Right cardiac atrium (tissue), 5 donors: ENCODE measurements around the gene CABP1. TPM values are rescaled to one million over a fixed set of nuclear protein-coding genes. Genes with fewer than 3 reads are reported as not detected.
A peak's percentile ranks its signal among the peaks of the same experiment; 100 is the strongest.

Experiments used
- ATAC-seq, 2 donors: fragments of 200-7000 bp; cut with Tn5 transposase; one replicate each; pipeline versions ENCODE4 v1.8.0 to v1.9.1; 2020; ENCODE audit warnings: moderate library complexity in 2 of 2, mild to moderate bottlenecking in 1 of 2
- DNase-seq, 3 donors: peaks; one replicate each; pipeline ENCODE4 v3.0.0-alpha.2; 2020
- H3K27ac ChIP-seq: one replicate; pipeline ENCODE4 v1.5.1; 2013; ENCODE audit warnings: mild to moderate bottlenecking, low read length, control low read depth, moderate library complexity
- H3K27me3 ChIP-seq: one replicate; pipeline ENCODE4 v1.6.1; 2013; ENCODE audit not compliant: control insufficient read depth, insufficient read depth
- H3K4me1 ChIP-seq: one replicate; pipeline ENCODE4 v1.6.1; 2013; ENCODE audit warnings: low read length; ENCODE audit not compliant: control insufficient read depth, insufficient read depth
- H3K4me3 ChIP-seq: one replicate; pipeline ENCODE4 v1.5.1; 2013; ENCODE audit warnings: low read length, control low read depth
- H3K9me3 ChIP-seq: one replicate; pipeline ENCODE4 v1.6.1; 2013; ENCODE audit warnings: low read length; ENCODE audit not compliant: control insufficient read depth
- WGBS: extraction: QIAGEN DNeasy Blood & Tissue Kit; methylation state at CpG from one replicate; pipeline ENCODE4 v1.1.7; 2013; 5-methylcytosine and 5-hydroxymethylcytosine counted together
- intact Hi-C, 4 donors: fragments of 100-400 bp; cut with DNase I; formaldehyde crosslinking; loops; one replicate each; pipeline versions ENCODE4 v1.11.0 to v1.14.0; 2022 to 2023
- polyA plus RNA-seq: library from polyadenylated mRNA; stranded (reverse); fragments of 200-250 nt; gene quantifications from one replicate; pipeline ENCODE4 v1.2.3, GENCODE V29; 2013
- total RNA-seq, 4 donors: library from RNA; stranded (reverse); fragmentation: NEBNext Ultra II Directional; extraction: Animal tissue kit (Norgen Biotek cat#: 25700); gene quantifications; one replicate each; pipeline ENCODE4 v1.2.1, GENCODE V29; 2021
- donor health status: healthy with polysubstance abuse.
- donor health status: DM: no; HTN: yes; CAD: no.
- donor health status: DM: no; HTN: no; CAD: no.
- donor health status: DM: no; HTN: yes; CAD: no; lungs with severe emphysema.
- donor health status: DM: yes; HTN: yes; CAD: no.

Gene CABP1
- total and polyA plus RNA-seq, 5 donors, result 0.89 to 4.0 (median 2.5) TPM

GRCh38 chr12:120712610-120713009 is 72.2 kb downstream of the CABP1 start:
- no peak for ATAC-seq
- no peak for DNase-seq
- Histone ChIP-seq H3K9me3 (no peaks in the 10 kb centered on the region), H3K27ac (no peak overlapping the region), H3K4me1 (peaks cover 9% of the 10 kb centered on the region), H3K27me3 (no peaks in the 10 kb centered on the region), H3K4me3 (no peak overlapping the region)
- intact Hi-C loops, result loop anchor here in 3 of 4 donors (2.0 to 5.0 kb wide), 5 partner anchors 65 to 130 kb away; partner anchors contain the start of gene POP5 (in 1 of the 3)
- WGBS, result 58% methylated on average over 6 of the region's 6 CpGs

GRCh38 chr12:120713861-120714482 is 73.5 kb downstream of the CABP1 start:
- no peak overlapping the region for H3K4me3 ChIP-seq
- DNase-seq (peak; percentile 59 to 72 (median 63)), ATAC-seq (peak; percentile 70 to 73)
- no peak overlapping the region for H3K27ac ChIP-seq
- no peaks in the 10 kb centered on the region for H3K27me3 ChIP-seq
- peaks cover 9% of the 10 kb centered on the region for H3K4me1 ChIP-seq
- H3K9me3 ChIP-seq, result no peaks in the 10 kb centered on the region
- WGBS, result 19% methylated on average over 4 of the region's 4 CpGs
- intact Hi-C loops, result loop anchor here (2.0 to 5.0 kb wide), 5 partner anchors 67 to 132 kb away; partner anchors contain the start of gene POP5 (in 1 of the 4)

Other genes starting within 250 kb of the CABP1 start
- 100 to 1,000 TPM; 132 to 197 (median 183) TPM for gene COX6A1, start 202.5 kb upstream of the CABP1 start, total RNA-seq
- 553 TPM for gene COX6A1, start 202.5 kb upstream of the CABP1 start, polyA plus RNA-seq
- 10 to 100 TPM; 11.5 to 16.2 (median 12.8) TPM for gene TRIAP1, start 194.2 kb upstream of the CABP1 start, total RNA-seq
- gene TRIAP1, start 194.2 kb upstream of the CABP1 start, polyA plus RNA-seq, result 16.8 TPM
- gene GATC, start 194.2 kb upstream of the CABP1 start, total RNA-seq, result 10 to 100 TPM; 14.1 to 16.2 (median 15.5) TPM
- 7.2 TPM for gene GATC, start 194.2 kb upstream of the CABP1 start, polyA plus RNA-seq
- gene SRSF9, start 170.9 kb upstream of the CABP1 start, total RNA-seq, result 10 to 100 TPM; 43.5 to 59.5 (median 47.9) TPM
- gene SRSF9, start 170.9 kb upstream of the CABP1 start, polyA plus RNA-seq, result 40.3 TPM
- 100 to 1,000 TPM; 164 to 299 (median 224) TPM for gene DYNLL1, start 144.5 kb upstream of the CABP1 start, total RNA-seq
- 350 TPM for gene DYNLL1, start 144.5 kb upstream of the CABP1 start, polyA plus RNA-seq
- 10 to 100 TPM; 26.2 to 30.6 (median 27.6) TPM for gene COQ5, start 111.5 kb upstream of the CABP1 start, total RNA-seq
- 40.5 TPM for gene COQ5, start 111.5 kb upstream of the CABP1 start, polyA plus RNA-seq
- 100 to 1,000 TPM; 235 to 259 (median 237) TPM for gene RNF10, start 106.3 kb upstream of the CABP1 start, total RNA-seq
- gene RNF10, start 106.3 kb upstream of the CABP1 start, polyA plus RNA-seq, result 281 TPM
- 10 to 100 TPM; 31.4 to 48.4 (median 41.5) TPM for gene POP5, start 59.2 kb upstream of the CABP1 start, total RNA-seq
- gene POP5, start 59.2 kb upstream of the CABP1 start, polyA plus RNA-seq, result 54.1 TPM
- 100 to 1,000 TPM; 157 to 257 (median 193) TPM for gene MLEC, start 46.5 kb downstream of the CABP1 start, total RNA-seq
- 93.6 TPM for gene MLEC, start 46.5 kb downstream of the CABP1 start, polyA plus RNA-seq
- gene UNC119B, start 69.8 kb downstream of the CABP1 start, total RNA-seq, result 10 to 100 TPM; 15.7 to 17.8 (median 16.7) TPM
- 7.0 TPM for gene UNC119B, start 69.8 kb downstream of the CABP1 start, polyA plus RNA-seq
- 10 to 100 TPM; 34.2 to 51.3 (median 42.5) TPM for gene ACADS, start 85.2 kb downstream of the CABP1 start, total RNA-seq
- gene ACADS, start 85.2 kb downstream of the CABP1 start, polyA plus RNA-seq, result 68.0 TPM